K562 (cell line): ENCODE data around the gene TMOD3. TPM values are rescaled to one million over a fixed set of nuclear protein-coding genes. Genes with fewer than 3 reads are reported as not detected.

ENCODE experiments used
- ATAC-seq: fragments of 200-7000 bp; cut with Tn5 transposase; 3 replicates; pipeline ENCODE4 v1.9.1; 2020; ENCODE audit warnings: moderate library complexity
- BruUV-seq: library from RNA; stranded (reverse); fragments of 400-500 nt; replicated peaks from 2 replicates; lab custom pipeline; 2021; lab: Mats Ljungman, UMichigan
- CTCF ChIA-PET: fragments of 300-600 bp; formaldehyde crosslinking; extraction: SDS; loops from one replicate; lab custom pipeline; 2021; ENCODE audit warnings: low intra/inter-chr PET ratio; lab: Yijun Ruan, JAX
- POLR2A ChIA-PET: fragments of 300-600, 350-650 bp; sonication (Branson Sonifier 250); formaldehyde crosslinking; extraction: SDS; loops from one replicate; lab custom pipeline; 2021; ENCODE audit warnings: antibody characterized with exemption, inconsistent platforms; lab: Yijun Ruan, JAX
- DNase-seq, 4 experiments: peaks; one replicate each; pipeline versions ENCODE4 v3.0.0 to v3.0.0-alpha.2; 2011 to 2018; ENCODE audit warnings: low spot score in 3 of 4, mixed read lengths in 3 of 4; ENCODE audit errors: extremely low read depth in 1 of 4
- FAIRE-seq: peaks from 2 replicates; lab custom pipeline; 2011; peaks lifted over from hg19 to GRCh38; lab: Jason Lieb, UNC
- H2AFZ ChIP-seq: 2 replicates; pipeline ENCODE4 v1.6.0; 2011; ENCODE audit warnings: low read depth, low read length, control low read depth, inconsistent platforms
- H3K27ac ChIP-seq: fragments of 200-600 bp; 3 replicates; pipeline ENCODE4 v1.8.0; 2011; ENCODE audit warnings: low read depth, mild to moderate bottlenecking, control low read depth, inconsistent platforms, low read length, moderate library complexity, mixed read lengths; ENCODE audit errors: extremely low read depth
- H3K27me3 ChIP-seq, 2 experiments: fragments of 300-600 bp in 1 of 2; 2 replicates in 1 of 2; 3 replicates in 1 of 2; pipeline versions ENCODE4 v1.6.0 to v1.8.0; 2011; ENCODE audit warnings: inconsistent platforms in 2 of 2, low read length in 2 of 2, mild to moderate bottlenecking in 1 of 2, mixed read lengths in 1 of 2, moderate library complexity in 1 of 2; ENCODE audit not compliant: control insufficient read depth in 2 of 2, insufficient read depth in 2 of 2
- H3K36me3 ChIP-seq: fragments of 300-600 bp; 3 replicates; pipeline ENCODE4 v1.8.0; 2011; ENCODE audit warnings: mild to moderate bottlenecking, low read length, inconsistent platforms; ENCODE audit not compliant: control insufficient read depth, insufficient read depth
- H3K4me1 ChIP-seq, 2 experiments: fragments of 200-600 bp in 1 of 2; replicated peaks in 1 of 2; 2 replicates in 1 of 2; 3 replicates in 1 of 2; pipeline versions ENCODE4 v1.5.1 to v1.8.0; 2011; ENCODE audit warnings: inconsistent platforms in 2 of 2, low read length in 2 of 2, mild to moderate bottlenecking in 1 of 2, mixed read lengths in 1 of 2, moderate library complexity in 1 of 2; ENCODE audit not compliant: control insufficient read depth in 2 of 2, insufficient read depth in 2 of 2
- H3K4me2 ChIP-seq: 2 replicates; pipeline ENCODE4 v1.6.1; 2011; ENCODE audit warnings: low read length, control low read depth, inconsistent platforms, mixed read lengths; ENCODE audit not compliant: insufficient read depth
- H3K4me3 ChIP-seq: fragments of 200-600 bp; sonication (generic), shearing (Covaris generic); 2 replicates; pipeline ENCODE4 v1.5.1; 2016; ENCODE audit warnings: control low read depth, inconsistent platforms
- H3K79me2 ChIP-seq: fragments of 200-600 bp; 3 replicates; pipeline ENCODE4 v1.8.0; 2011; ENCODE audit warnings: low read length, inconsistent platforms; ENCODE audit not compliant: control insufficient read depth, insufficient read depth
- H3K9ac ChIP-seq, 2 experiments: 2 replicates each; pipeline versions ENCODE4 v1.6.0 to v1.6.1; 2011; ENCODE audit warnings: low read depth in 2 of 2, low read length in 2 of 2, control low read depth in 1 of 2, inconsistent platforms in 1 of 2, mild to moderate bottlenecking in 1 of 2, mixed read lengths in 1 of 2; ENCODE audit not compliant: insufficient read depth in 1 of 2
- H3K9me1 ChIP-seq: one replicate; pipeline ENCODE4 v1.6.0; 2011; ENCODE audit warnings: inconsistent platforms, mild to moderate bottlenecking, low read length, moderate library complexity; ENCODE audit not compliant: control insufficient read depth, insufficient read depth
- H3K9me3 ChIP-seq: replicated peaks from 2 replicates; pipeline ENCODE4 v1.5.1; 2011; ENCODE audit warnings: low read depth, low read length, inconsistent platforms; ENCODE audit not compliant: control insufficient read depth, insufficient read depth
- H4K20me1 ChIP-seq: replicated peaks from 2 replicates; pipeline ENCODE4 v1.6.1; 2011; ENCODE audit warnings: low read length, inconsistent platforms, mixed read lengths; ENCODE audit not compliant: control insufficient read depth, insufficient read depth
- ATF1 ChIP-seq, 2 experiments: fragments of 450-650 bp in 1 of 2; IDR thresholded peaks; 2 replicates each; pipeline ENCODE4 v1.6.1; 2016; ENCODE audit warnings: missing compliant biosample characterization in 1 of 2, missing genetic modification characterization in 1 of 2
- CTBP1 ChIP-seq: fragments of 450-650 bp; IDR thresholded peaks from 2 replicates; pipeline ENCODE4 v1.6.1; 2016; ENCODE audit warnings: borderline replicate concordance
- HDAC2 ChIP-seq: fragments of 450-650 bp; IDR thresholded peaks from 2 replicates; pipeline ENCODE4 v1.6.1; 2016; ENCODE audit warnings: mild to moderate bottlenecking
- HDGF ChIP-seq: fragments of 450-650 bp; IDR thresholded peaks from 2 replicates; pipeline ENCODE4 v1.6.1; 2016
- HNRNPK ChIP-seq: fragments of 200-400 bp; formaldehyde crosslinking; IDR thresholded peaks from one replicate; pipeline ENCODE4 v1.6.1; 2018; ENCODE audit warnings: mild to moderate bottlenecking, low read depth, low read length; ENCODE audit not compliant: poor library complexity, severe bottlenecking
- KDM2B ChIP-seq: fragments of 250-450 bp; sonication (Bioruptor Pico); IDR thresholded peaks from 2 replicates; pipeline ENCODE4 v1.8.0; 2021; ENCODE audit warnings: mild to moderate bottlenecking, moderate library complexity
- NFE2L1 ChIP-seq: fragments of 450-650 bp; IDR thresholded peaks from 2 replicates; pipeline ENCODE4 v1.6.1; 2016; ENCODE audit warnings: missing genetic modification characterization, low read depth, mild to moderate bottlenecking, missing compliant biosample characterization, moderate library complexity, borderline replicate concordance
- PHF20 ChIP-seq: fragments of 450-650 bp; IDR thresholded peaks from 2 replicates; pipeline ENCODE4 v1.6.1; 2018; ENCODE audit not compliant: partially characterized antibody
- PPARD ChIP-seq: fragments of 250-450 bp; sonication (Bioruptor Pico); IDR thresholded peaks from 2 replicates; pipeline ENCODE4 v1.8.0; 2022; ENCODE audit warnings: inconsistent platforms, mild to moderate bottlenecking, moderate library complexity
- SNAPC5 ChIP-seq: fragments of 250-450 bp; sonication (Bioruptor Pico); IDR thresholded peaks from 2 replicates; pipeline ENCODE4 v1.8.0; 2021; ENCODE audit warnings: moderate library complexity, mild to moderate bottlenecking, inconsistent platforms
- SNIP1 ChIP-seq: fragments of 450-650 bp; IDR thresholded peaks from 2 replicates; pipeline ENCODE4 v1.7.1; 2017; ENCODE audit warnings: low read depth, mild to moderate bottlenecking
- STAT5A ChIP-seq: IDR thresholded peaks from 2 replicates; pipeline ENCODE4 v1.6.1; 2012; ENCODE audit warnings: low read length, inconsistent platforms, borderline replicate concordance
- ZBTB9 ChIP-seq: fragments of 450-650 bp; formaldehyde crosslinking; IDR thresholded peaks from 2 replicates; pipeline ENCODE4 v1.4.0; 2020; ENCODE audit warnings: mild to moderate bottlenecking, moderate library complexity
- ZNF224 ChIP-seq: sonication (generic); formaldehyde crosslinking; IDR thresholded peaks from 2 replicates; pipeline ENCODE4 v1.8.0; 2022; ENCODE audit warnings: mild to moderate bottlenecking, missing genetic modification reagents
- ZNF77 ChIP-seq: fragments of 250-450 bp; sonication (Bioruptor Pico); IDR thresholded peaks from 2 replicates; pipeline ENCODE4 v1.5.0; 2020
- WGBS: fragments of 100-300 bp; shearing (Covaris generic); methylation state at CpG from one replicate; pipeline ENCODE4 v1.1.6; 2016; ENCODE audit warnings: low coverage, mixed read lengths; ENCODE audit not compliant: insufficient coverage; ENCODE audit errors: missing lambda C conversion rate; 5-methylcytosine and 5-hydroxymethylcytosine counted together
- in situ Hi-C: fragments of 300-500 bp; cut with MboI; formaldehyde crosslinking; loops from 4 replicates; pipeline ENCODE4 v1.15.0; 2018; ENCODE audit warnings: inconsistent platforms, mixed read lengths
- intact Hi-C: fragments of 100-400 bp; cut with micrococcal nuclease; formaldehyde crosslinking; loops from 2 replicates; pipeline ENCODE4 v1.14.2; 2022
- polyA plus RNA-seq, 8 experiments: library from polyadenylated mRNA; depleted of rRNA in 4 of 8; stranded (reverse) in 5 of 8; unstranded in 3 of 8; fragments of >200 nt; fragmentation: Nextera tagmentation in 2 of 8; fragmentation: Illumina TruSeq in 1 of 8; extraction: Ambion mirVana in 2 of 8; extraction: Trizol in 1 of 8; gene quantifications; 2 replicates each; pipeline versions ENCODE4 v1.2.1 to v1.2.3, GENCODE V29; 2011 to 2014; ENCODE audit warnings: inconsistent platforms in 1 of 8, missing spikeins in 1 of 8
- total RNA-seq, 7 experiments: library from RNA; depleted of rRNA in 6 of 7; stranded (reverse); fragments of >200 nt in 6 of 7; fragmentation: Illumina TruSeq in 2 of 7; extraction: Trizol in 2 of 7; gene quantifications; 2 replicates each; pipeline versions ENCODE4 v1.2.1 to v1.2.3, GENCODE V29; 2011 to 2021; ENCODE audit warnings: low replicate concordance in 1 of 7

Gene TMOD3
- total and polyA plus RNA-seq, 9 of the 15 experiments (the other 6 are each of a cell fraction or from before 2014, with no cell fraction given): 6.8 to 45.0 (median 30.9) TPM

GRCh38 chr15:51780636-51781035 is 48.8 kb upstream of the TMOD3 start:
- in situ Hi-C loops: no loop called here
- POLR2A ChIA-PET: interaction anchor here (0.6 kb wide), 1 partner anchor 22 kb away, joined by 3 read pairs; no protein-coding TSS in a partner anchor
- BruUV-seq: no TSS peak

GRCh38 chr15:51781506-51781905 is 47.9 kb upstream of the TMOD3 start:
- 33% methylated on average over 2 of the region's 2 CpGs for WGBS
- CTCF ChIA-PET: interaction anchor here (1.1 kb wide), 1 partner anchor 129 kb away, joined by 3 read pairs; no protein-coding TSS in a partner anchor
- FAIRE-seq (no peak), ATAC-seq (no peak), DNase-seq (no peak)
- no TSS peak for BruUV-seq
- Histone ChIP-seq H3K27ac (no peak overlapping the region), H3K4me1 (peaks cover 0 to 2% of the 10 kb centered on the region in 2 experiments; a peak in 1 of 5 replicates), H3K9ac (no peak overlapping the region), H3K9me3 (peaks cover 3% of the 10 kb centered on the region; the same call in 1 of the 2 replicates), H3K4me3 (no peak overlapping the region), H3K79me2 (no peaks in the 10 kb centered on the region), H2AFZ (no peak overlapping the region), H4K20me1 (no peaks in the 10 kb centered on the region), H3K9me1 (no peaks in the 10 kb centered on the region), H3K4me2 (no peak overlapping the region), H3K27me3 (no peaks in the 10 kb centered on the region), H3K36me3 (peaks cover 8% of the 10 kb centered on the region; the same call in 2 of the 3 replicates)
- intact Hi-C loops: loop anchor here (5.0 to 10.0 kb wide), 2 partner anchors 293 to 446 kb away; no protein-coding TSS in a partner anchor
- in situ Hi-C loops: no loop called here
- POLR2A ChIA-PET: no interaction called here
- no peak for TF ChIP-seq KDM2B (CRISPR knock-in tag)
- no peak for TF ChIP-seq ZNF224 (CRISPR knock-in tag)
- TF ChIP-seq NFE2L1 (tag): no peak
- no peak for TF ChIP-seq ATF1 (CRISPR knock-in tag; IDR thresholded peaks at IDR 0.05)
- no peak for TF ChIP-seq ATF1 (tag; IDR thresholded peaks at IDR 0.05)
- TF ChIP-seq PPARD (CRISPR knock-in tag): no peak
- TF ChIP-seq SNIP1: no peak
- TF ChIP-seq ZBTB9 (CRISPR knock-in tag): no peak
- no peak for TF ChIP-seq CTBP1

More at GRCh38 chr15:51780636-51781035, 48.8 kb upstream of the TMOD3 start:
- FAIRE-seq (no peak), DNase-seq (no peak), ATAC-seq (no peak)
- Histone ChIP-seq H3K4me3 (no peak overlapping the region), H3K27ac (no peak overlapping the region), H4K20me1 (no peaks in the 10 kb centered on the region), H3K9me1 (no peaks in the 10 kb centered on the region), H3K9ac (no peak overlapping the region), H3K79me2 (no peaks in the 10 kb centered on the region), H3K4me2 (no peak overlapping the region), H3K4me1 (peaks cover 0 to 2% of the 10 kb centered on the region in 2 experiments; a peak in 1 of 5 replicates), H2AFZ (no peak overlapping the region), H3K27me3 (no peaks in the 10 kb centered on the region), H3K36me3 (peaks cover 8% of the 10 kb centered on the region; the same call in 2 of the 3 replicates), H3K9me3 (peaks cover 3% of the 10 kb centered on the region; the same call in 1 of the 2 replicates)
- 42% methylated on average over 1 of the region's 1 CpG for WGBS
- CTCF ChIA-PET: interaction anchor here (1.1 kb wide), 1 partner anchor 128 kb away, joined by 3 read pairs; no protein-coding TSS in a partner anchor
- TF ChIP-seq PHF20 (no peak), HDGF (no peak), HDAC2 (no peak), STAT5A (no peak), SNAPC5 (CRISPR knock-in tag) (no peak), ZNF77 (CRISPR knock-in tag) (no peak), HNRNPK (no peak)
- intact Hi-C loops: loop anchor here (5.0 to 10.0 kb wide), 2 partner anchors 294 to 447 kb away; no protein-coding TSS in a partner anchor
